ENCODE results near the gene PPP1R2B. TPM values are rescaled to one million over a fixed set of nuclear protein-coding genes. Genes with fewer than 3 reads are reported as not detected.

PPP1R2B gene
- polyA plus RNA-seq, 3 donors = 0.08 TPM; not detected in 2

DNA sequence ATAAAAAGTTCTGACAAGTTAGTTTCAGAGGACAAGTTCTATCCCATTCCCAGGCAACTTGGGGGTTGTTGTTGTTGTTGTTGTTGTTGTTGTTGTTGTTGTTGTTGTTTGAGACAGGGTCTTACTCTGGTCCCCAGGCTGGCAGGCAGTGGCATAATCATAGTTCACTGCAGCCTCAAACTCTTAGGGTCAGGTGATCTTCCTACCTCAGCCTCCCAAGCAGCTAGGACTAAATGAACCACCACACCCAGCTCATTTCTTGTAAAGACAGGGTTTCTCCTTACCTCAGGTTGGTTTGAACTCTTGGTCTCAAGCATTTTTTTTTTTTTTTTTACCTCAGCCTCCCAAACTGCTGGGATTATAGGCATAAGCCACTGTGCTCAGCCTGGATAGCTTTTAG is 15.3 kb downstream of the PPP1R2B start:
- H3K27ac Mint-ChIP-seq = no peak overlapping the region
- Histone ChIP-seq H3K27me3 (ENCODE audit: control insufficient read depth in 2 of 2, insufficient read depth in 2 of 2, low read length in 2 of 2) (no peaks in the 10 kb centered on the region), H2AFZ (ENCODE audit: insufficient read depth, low read depth, low read length, poor library complexity, severe bottlenecking) (no peak overlapping the region), H4K20me1 (ENCODE audit: insufficient read depth, low read length) (no peaks in the 10 kb centered on the region), H3K36me3 (replicated peaks in 1 of 2; ENCODE audit: control insufficient read depth in 1 of 2, insufficient read depth in 2 of 2, low read length in 2 of 2) (no peaks in the 10 kb centered on the region), H3K4me1 (ENCODE audit: control insufficient read depth in 1 of 2, insufficient read depth in 2 of 2, low read length in 2 of 2) (no peaks in the 10 kb centered on the region), H3K79me2 (ENCODE audit: insufficient read depth, low read length) (no peaks in the 10 kb centered on the region), H3K27ac (ENCODE audit: low read depth in 1 of 2, low read length in 2 of 2) (no peak overlapping the region), H3K4me3 (replicated peaks in 1 of 3; ENCODE audit: low read depth in 2 of 3, low read length in 3 of 3) (no peak overlapping the region), H3K4me2 (replicated peaks; ENCODE audit: extremely low read depth, low read length, poor library complexity, severe bottlenecking) (no peak overlapping the region), H3K9ac (ENCODE audit: insufficient read depth, low read length, poor library complexity, severe bottlenecking) (no peak overlapping the region), H3K9me3 (replicated peaks in 1 of 2; ENCODE audit: control insufficient read depth in 1 of 2, insufficient read depth in 1 of 2, low read length in 2 of 2) (peaks cover 0 to 2% of the 10 kb centered on the region in 2 donors)
- peaks cover 0 to 7% (median 2%) of the 10 kb centered on the region in 7 donors for H3K9me3 Mint-ChIP-seq
- H3K36me3 Mint-ChIP-seq = no peaks in the 10 kb centered on the region
- H3K4me1 Mint-ChIP-seq = no peaks in the 10 kb centered on the region
- TF ChIP-seq, protein P1, sequence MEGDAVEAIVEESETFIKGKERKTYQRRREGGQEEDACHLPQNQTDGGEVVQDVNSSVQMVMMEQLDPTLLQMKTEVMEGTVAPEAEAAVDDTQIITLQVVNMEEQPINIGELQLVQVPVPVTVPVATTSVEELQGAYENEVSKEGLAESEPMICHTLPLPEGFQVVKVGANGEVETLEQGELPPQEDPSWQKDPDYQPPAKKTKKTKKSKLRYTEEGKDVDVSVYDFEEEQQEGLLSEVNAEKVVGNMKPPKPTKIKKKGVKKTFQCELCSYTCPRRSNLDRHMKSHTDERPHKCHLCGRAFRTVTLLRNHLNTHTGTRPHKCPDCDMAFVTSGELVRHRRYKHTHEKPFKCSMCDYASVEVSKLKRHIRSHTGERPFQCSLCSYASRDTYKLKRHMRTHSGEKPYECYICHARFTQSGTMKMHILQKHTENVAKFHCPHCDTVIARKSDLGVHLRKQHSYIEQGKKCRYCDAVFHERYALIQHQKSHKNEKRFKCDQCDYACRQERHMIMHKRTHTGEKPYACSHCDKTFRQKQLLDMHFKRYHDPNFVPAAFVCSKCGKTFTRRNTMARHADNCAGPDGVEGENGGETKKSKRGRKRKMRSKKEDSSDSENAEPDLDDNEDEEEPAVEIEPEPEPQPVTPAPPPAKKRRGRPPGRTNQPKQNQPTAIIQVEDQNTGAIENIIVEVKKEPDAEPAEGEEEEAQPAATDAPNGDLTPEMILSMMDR (IDR thresholded peaks at IDR 0.05) = no peak
- DNase-seq = no peak
- no peak overlapping the region for H3K4me3 Mint-ChIP-seq
- H3K27me3 Mint-ChIP-seq (ENCODE audit: low read depth in 3 of 3) = peaks cover 0 to 3% (median 3%) of the 10 kb centered on the region in 3 donors
- intact Hi-C loops (cut with micrococcal nuclease) = no loop called here

DNA sequence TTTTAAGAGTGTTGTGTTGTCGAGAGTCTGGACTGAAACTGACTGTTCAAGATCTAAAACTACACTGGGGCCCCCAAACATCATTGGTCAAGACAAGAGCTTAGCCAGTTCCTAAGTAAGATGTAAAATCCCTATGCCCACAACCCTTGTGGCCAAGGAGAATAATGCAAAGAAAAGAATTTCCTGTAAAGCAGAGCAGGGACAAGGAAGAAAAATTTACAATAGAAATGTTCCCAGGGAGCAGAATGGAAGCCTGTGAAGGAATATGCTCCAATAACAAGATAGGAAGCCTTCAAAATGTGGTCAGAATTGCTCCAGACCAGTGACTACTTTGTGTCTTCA is 20.4 kb downstream of the PPP1R2B start:
- Mint-ChIP-seq H3K4me3 (no peak overlapping the region), H3K4me1 (no peaks in the 10 kb centered on the region), H3K27me3 (ENCODE audit: low read depth in 3 of 3) (peaks cover 0 to 3% (median 2%) of the 10 kb centered on the region in 3 donors), H3K9me3 (peaks cover 1 to 14% (median 6%) of the 10 kb centered on the region in 7 donors), H3K36me3 (no peaks in the 10 kb centered on the region), H3K27ac (no peak overlapping the region)
- H3K9me3 ChIP-seq (replicated peaks in 1 of 2; ENCODE audit: control insufficient read depth in 1 of 2, insufficient read depth in 1 of 2, low read length in 2 of 2) = peaks cover 0 to 11% of the 10 kb centered on the region in 2 donors
- H3K36me3 ChIP-seq (replicated peaks in 1 of 2; ENCODE audit: control insufficient read depth in 1 of 2, insufficient read depth in 2 of 2, low read length in 2 of 2) = no peaks in the 10 kb centered on the region
- no peak overlapping the region for H3K9ac ChIP-seq (ENCODE audit: insufficient read depth, low read length, poor library complexity, severe bottlenecking)
- H3K4me1 ChIP-seq (ENCODE audit: control insufficient read depth in 1 of 2, insufficient read depth in 2 of 2, low read length in 2 of 2) = no peaks in the 10 kb centered on the region
- WGBS (ENCODE audit: insufficient coverage) = no CpG with 5 or more reads among the region's 1 CpG
- no peak for DNase-seq
- intact Hi-C loops (cut with micrococcal nuclease) = no loop called here
- TF ChIP-seq, protein P1 (IDR thresholded peaks at IDR 0.05) = no peak
- H3K4me2 ChIP-seq (replicated peaks; ENCODE audit: extremely low read depth, low read length, poor library complexity, severe bottlenecking) = no peak overlapping the region
- no peaks in the 10 kb centered on the region for H3K79me2 ChIP-seq (ENCODE audit: insufficient read depth, low read length)
- H3K27me3 ChIP-seq (ENCODE audit: control insufficient read depth in 2 of 2, insufficient read depth in 2 of 2, low read length in 2 of 2) = no peaks in the 10 kb centered on the region
- H2AFZ ChIP-seq (ENCODE audit: insufficient read depth, low read depth, low read length, poor library complexity, severe bottlenecking) = no peak overlapping the region
- H3K4me3 ChIP-seq (replicated peaks in 1 of 3; ENCODE audit: low read depth in 2 of 3, low read length in 3 of 3) = no peak overlapping the region
- no peaks in the 10 kb centered on the region for H4K20me1 ChIP-seq (ENCODE audit: insufficient read depth, low read length)
- H3K27ac ChIP-seq (ENCODE audit: low read depth in 1 of 2, low read length in 2 of 2) = no peak overlapping the region

Data from CD14-positive monocyte (primary cell).